IPS-18c (cell line): ENCODE measurements around the gene TMCO6.
"Not testable (repeated sequence)": the region's sequence is repeated elsewhere in the genome, so short reads cannot be mapped to it uniquely, and the experiment has no call there.

Source experiments
- H3K4me3 ChIP-seq: 2 replicates; pipeline ENCODE4 v1.7.0; 2013; ENCODE audit warnings: low read depth, mild to moderate bottlenecking, low read length, moderate library complexity; ENCODE audit not compliant: insufficient read depth
- H3K9me3 ChIP-seq: one replicate; pipeline ENCODE4 v1.6.1; 2013; ENCODE audit warnings: mild to moderate bottlenecking, low read length, moderate library complexity; ENCODE audit not compliant: control insufficient read depth, insufficient read depth

The TMCO6 gene

DNA sequence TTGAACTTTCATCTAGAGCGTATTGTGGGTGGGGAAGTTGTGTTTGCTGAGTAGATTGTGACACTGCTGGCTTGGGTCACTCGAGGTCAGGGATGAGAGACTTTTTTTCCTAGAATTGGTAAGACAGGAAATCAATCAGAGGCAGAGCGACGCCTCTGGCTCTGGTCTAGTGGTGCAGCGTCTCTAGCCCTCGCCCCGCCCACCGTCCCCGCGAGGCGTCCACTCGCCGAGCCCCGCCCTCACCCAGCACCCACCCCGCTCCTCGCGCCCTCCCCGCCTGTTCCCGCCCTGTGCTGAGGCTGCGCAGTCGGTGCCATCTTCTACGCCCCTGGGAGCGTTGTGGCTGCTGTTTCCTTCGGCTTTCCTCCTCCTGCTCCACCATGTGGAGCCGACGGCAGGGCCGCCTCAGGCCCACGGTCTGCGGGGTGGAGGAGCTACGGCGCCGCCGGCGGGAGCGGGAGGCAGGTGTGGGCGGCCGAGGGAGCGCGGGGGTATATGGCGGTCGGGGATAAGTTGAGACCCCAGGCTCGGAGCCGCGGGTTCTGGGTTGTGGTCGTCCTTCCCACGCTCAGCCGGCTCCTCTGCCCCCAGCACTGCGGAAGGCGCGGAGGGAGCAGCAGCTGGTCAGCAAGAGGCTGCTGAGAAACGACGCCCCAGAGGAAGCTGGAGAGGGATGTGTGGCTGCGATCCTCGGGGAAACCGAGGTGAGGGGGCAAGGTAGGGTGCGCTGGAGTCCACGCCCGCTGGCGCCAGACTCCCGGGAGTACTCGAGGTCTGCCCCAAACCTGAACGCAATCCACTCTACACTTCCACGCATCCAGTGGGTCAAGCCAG is at the start of gene TMCO6:
TMCO6 (plus strand) TSS at position 304 of the 834 bp plus-strand sequence; CDS start at position 381, 77 bp downstream.
- H3K4me3 ChIP-seq = peak within 1 kb of the TSS; percentile 63
- no peaks in the 10 kb centered on the region for H3K9me3 ChIP-seq

DNA sequence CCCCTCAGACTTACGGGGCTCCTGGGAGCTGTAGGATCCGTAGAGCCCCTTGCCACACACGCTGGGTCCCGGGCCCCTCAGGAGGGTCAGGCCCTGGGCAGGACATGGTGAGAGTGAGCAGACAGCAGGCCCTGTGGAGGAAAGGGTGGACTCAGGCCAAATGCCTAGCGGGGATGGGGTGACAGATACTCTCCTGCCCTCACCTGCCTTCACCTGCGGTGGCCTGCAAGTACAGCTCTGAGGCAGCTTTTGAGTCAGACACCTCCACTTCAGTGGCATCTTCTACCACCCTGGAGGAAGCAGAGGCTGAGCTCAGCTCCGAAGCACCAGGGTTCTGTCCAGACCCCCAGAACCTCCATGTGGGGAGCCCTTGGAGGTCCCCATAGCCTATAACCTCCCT is 48.4 kb upstream of the TMCO6 start:
- Histone ChIP-seq H3K4me3 (no peak overlapping the region), H3K9me3 (no peaks in the 10 kb centered on the region)

DNA sequence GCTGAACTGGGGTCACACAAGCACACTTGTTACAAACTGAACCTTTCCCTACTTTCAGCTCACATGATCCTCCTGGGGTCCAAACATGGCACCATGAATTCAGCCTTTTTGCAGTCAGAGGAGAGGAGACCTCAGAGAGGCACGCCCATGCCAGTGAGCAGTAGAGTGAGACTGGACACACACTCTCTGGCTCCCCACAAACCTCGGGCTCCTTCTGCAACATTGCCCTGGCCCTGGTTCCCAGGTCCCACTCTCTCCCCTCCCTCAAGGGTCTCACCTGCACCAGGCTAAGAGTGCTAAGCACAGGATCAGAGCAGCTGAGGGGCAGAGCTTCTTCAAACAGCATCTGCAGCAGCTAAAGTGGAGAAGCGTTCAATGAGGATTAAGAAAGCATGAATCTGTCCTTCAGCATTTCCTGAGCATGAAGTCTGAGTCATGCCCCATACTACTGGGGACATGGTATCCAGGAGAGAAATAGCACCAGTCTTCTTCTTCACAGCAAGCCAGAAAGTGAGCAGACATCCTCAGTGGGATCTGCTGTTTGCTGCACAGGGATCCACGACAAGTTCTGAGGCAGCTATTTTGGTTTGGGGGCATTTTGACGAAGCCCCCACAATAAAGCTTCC is 47.4 kb upstream of the TMCO6 start:
- no peaks in the 10 kb centered on the region for H3K9me3 ChIP-seq
- no peak overlapping the region for H3K4me3 ChIP-seq

DNA sequence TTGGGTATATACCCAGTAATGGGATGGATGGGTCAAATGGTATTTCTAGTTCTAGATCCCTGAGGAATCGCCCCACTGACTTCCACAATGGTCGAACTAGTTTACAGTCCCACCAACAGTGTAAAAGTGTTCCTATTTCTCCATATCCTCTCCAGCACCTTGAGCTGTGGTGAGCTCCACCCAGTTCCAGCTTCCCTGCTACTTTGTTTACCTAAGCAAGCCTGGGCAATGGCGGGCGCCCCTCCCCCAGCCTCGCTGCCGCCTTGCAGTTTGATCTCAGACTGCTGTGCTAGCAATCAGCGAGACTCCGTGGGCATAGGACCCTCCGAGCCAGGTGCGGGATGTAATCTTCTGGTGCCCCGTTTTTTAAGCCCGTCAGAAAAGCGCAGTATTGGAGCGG is 46.2 kb upstream of the TMCO6 start:
- not testable (repeated sequence) for H3K9me3 ChIP-seq, H3K4me3 ChIP-seq

DNA sequence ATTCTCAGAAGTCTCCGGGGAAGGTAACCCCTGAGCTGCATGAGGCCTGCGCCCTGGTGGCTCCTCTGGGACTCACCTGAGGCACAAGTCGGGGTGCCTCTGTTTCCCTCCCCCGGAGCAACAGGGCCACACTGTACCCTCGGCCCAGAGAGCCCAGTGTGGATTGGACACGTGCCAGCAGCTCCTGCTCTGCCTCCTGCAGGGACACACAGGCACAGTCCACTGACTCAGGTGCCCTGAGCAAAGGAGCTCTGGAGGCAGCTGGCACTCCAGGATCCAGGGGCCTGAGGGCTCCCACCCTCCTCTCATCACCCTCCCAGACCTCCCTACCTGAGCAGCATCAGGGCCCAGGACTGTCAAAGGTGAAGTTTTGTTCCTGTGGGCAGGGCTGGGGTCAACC is 45.1 kb upstream of the TMCO6 start:
- Histone ChIP-seq H3K9me3 (no peaks in the 10 kb centered on the region), H3K4me3 (no peak overlapping the region)

DNA sequence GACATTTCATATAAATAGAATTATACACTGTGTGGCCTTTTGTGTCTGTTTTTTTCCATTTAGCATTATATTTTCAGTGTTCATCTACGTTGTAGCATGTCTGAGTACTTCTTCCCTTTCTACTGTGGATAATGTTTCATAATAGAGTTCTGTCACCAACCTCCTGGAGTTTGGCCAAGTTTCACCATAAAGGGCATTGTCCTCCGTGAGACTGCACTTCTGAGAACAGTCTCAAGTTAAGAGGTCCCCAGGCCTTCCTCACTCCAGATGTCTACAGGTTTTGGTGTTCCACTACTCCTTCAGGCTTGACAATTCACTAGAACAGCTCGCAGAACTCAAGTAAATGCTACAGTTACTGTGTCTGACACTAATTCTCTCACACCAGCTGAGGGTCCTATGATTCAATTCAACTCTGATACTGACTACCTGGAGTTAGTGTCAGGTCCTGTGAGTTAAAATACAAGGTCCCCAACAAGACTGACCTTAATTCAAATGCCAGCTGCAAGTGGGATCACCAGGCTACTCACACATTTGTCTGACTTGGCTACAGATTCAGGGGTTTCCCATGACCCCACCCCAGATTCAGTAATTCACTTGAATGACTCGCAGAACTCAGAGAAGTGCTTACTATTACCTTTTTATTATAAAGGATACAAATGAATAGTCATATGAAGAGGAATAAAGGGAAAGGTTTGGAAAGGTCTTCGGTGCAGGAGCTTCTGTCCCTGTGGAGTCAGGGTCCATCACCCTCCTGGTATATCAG is 43.5 kb upstream of the TMCO6 start:
- no peaks in the 10 kb centered on the region for H3K9me3 ChIP-seq
- no peak overlapping the region for H3K4me3 ChIP-seq

DNA sequence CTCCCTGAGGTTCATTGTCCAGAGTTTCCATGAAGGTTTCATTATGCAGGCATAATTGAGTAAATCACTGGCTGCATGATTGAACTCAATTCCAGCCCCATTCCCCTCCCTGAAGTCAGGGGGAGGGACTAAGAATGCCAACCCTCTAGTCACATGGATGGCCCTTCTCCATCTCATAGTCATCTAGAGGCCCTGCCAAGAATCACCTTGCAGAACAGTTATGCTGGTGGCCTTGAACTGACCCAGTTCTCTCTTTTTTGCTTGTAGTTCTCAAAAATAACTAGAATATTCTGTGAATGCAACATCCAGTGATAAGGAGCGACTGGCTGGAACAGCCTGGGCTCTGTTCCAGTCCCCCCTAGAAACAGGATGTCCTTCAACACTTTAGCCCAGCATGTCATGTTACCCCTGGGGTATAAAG is 42.9 kb upstream of the TMCO6 start:
- H3K9me3 ChIP-seq = no peaks in the 10 kb centered on the region

DNA sequence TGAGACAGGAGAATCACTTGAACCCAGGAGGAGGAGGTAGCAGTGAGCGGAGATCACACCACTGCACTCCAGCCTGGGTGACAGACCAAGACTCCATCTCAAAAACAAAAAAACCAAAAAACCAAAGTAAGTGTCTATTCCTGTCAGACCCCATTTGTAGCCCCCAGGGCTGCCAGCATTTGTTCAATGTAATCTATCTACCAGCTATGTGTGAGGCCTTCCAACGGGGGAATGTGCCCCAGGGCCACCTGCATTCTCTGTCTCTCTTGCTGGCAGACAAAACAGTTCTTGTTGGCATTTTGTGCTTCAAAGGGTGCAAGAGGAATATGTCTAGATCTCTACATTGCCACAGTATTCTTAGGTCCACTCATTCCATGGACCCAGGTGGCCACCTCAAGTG is 40.4 kb upstream of the TMCO6 start:
- Histone ChIP-seq H3K4me3 (no peak overlapping the region), H3K9me3 (no peaks in the 10 kb centered on the region)

More for the DNA sequence above, 42.9 kb upstream of the TMCO6 start:
- no peak overlapping the region for H3K4me3 ChIP-seq

DNA sequence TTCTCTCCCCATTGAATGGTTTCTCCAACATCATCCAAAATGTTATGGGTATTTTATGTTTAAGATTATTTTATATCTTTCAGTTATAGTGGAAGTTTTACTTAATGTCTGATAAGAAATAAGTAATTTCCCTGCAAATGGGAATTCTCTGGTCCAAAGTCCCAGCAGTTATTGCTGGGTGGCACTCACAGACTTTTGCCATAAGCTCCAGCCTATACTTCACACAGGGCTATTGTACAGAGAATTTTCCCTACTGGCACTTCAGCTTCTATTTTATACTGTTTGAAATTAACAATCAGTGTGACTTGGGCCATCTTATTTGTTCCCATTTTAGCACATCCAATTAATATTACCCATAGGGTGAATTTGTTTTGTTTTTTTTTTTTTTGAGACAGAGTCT is 39.2 kb upstream of the TMCO6 start:
- Histone ChIP-seq H3K4me3 (no peak overlapping the region), H3K9me3 (no peaks in the 10 kb centered on the region)

DNA sequence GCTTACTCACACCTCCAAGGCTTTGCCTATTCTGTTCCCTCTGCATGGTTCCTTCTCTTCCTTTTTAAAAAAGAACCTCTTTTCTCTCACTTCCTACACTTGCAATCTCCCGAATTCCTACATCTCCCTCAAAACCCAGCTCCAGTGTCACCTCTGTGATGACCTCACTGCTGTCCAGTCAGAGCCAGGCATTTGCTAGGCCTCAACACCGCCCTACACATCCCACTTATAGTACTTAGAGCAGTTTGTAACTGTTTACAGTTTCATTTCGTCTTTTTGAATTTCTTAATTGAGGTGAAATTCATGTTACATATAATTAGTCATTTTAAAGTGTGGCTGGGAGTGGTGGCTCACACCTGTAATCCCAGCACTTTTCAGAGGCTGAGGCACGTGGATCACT is 37.1 kb upstream of the TMCO6 start:
- no peaks in the 10 kb centered on the region for H3K9me3 ChIP-seq
- H3K4me3 ChIP-seq = no peak overlapping the region

DNA sequence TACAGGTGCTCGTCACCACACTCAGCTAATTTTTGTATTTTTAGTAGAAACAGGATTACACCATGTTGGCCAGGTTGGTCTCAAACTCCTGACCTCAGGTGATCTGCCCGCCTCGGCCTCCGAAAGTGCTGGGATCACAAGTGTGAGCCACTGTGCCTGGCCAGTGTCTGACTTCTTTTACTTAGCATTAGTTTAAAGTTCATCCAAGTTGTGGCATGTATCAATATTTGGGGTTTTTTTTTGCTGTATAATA is 35.9 kb upstream of the TMCO6 start:
- not testable (repeated sequence) for H3K9me3 ChIP-seq, H3K4me3 ChIP-seq

DNA sequence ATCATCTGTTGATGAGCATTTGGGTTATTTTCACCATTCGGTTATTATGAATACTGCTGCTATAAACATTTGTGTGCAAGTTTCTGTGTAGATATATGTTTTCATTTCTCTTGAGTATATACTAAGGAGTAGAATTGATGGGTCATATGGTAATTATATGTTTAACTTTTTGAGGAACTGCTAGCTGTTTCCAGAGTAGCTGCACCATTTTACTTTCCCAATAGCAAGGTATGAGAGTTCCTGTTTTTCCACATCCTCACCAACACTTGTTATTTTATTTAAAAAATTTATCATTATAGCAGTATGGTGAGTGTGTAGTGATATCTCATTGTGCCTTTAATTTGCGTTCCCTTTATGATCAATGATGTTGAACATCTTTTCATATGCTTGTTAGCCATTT is 35.5 kb upstream of the TMCO6 start:
- no peak overlapping the region for H3K4me3 ChIP-seq
- H3K9me3 ChIP-seq = no peaks in the 10 kb centered on the region

DNA sequence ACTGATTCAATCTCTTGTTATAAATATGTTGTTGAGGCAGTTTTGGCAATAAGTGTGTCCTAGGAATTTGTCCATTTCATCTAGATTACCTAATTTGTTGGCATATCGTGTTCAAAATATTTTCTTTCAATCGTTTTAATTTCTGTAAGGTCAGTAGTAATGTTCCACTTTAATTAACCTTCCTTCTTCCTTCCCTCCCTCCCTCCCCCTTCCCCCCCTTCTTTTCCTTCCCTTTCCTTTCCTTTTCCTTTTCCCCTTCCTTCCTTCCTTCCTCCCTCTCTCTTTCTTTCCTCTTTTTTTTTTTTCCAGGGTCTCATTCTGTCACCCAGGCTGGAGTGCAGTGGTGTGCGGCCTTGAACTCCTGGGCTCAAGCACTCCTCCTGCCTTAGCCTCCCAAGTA is 33.4 kb upstream of the TMCO6 start:
- no peaks in the 10 kb centered on the region for H3K9me3 ChIP-seq
- H3K4me3 ChIP-seq = no peak overlapping the region

DNA sequence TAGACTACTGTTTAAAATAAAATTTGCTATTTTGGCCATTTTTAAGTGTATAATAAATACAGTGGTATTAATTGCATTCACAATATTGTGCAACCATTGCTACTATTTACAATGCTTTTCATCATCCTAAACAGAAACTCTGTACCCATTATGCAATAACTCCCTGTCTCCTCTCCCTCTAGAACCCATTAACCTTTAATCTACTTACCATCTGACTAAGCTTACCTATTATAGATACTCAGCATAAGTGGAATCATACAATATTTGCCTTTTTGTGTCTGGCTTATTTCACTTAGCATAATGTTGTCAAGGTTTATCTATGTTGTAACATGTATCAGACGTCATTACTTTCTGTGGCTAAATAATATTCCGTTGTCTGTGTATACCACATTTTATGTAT is 32.2 kb upstream of the TMCO6 start:
- Histone ChIP-seq H3K9me3 (no peaks in the 10 kb centered on the region), H3K4me3 (no peak overlapping the region)

DNA sequence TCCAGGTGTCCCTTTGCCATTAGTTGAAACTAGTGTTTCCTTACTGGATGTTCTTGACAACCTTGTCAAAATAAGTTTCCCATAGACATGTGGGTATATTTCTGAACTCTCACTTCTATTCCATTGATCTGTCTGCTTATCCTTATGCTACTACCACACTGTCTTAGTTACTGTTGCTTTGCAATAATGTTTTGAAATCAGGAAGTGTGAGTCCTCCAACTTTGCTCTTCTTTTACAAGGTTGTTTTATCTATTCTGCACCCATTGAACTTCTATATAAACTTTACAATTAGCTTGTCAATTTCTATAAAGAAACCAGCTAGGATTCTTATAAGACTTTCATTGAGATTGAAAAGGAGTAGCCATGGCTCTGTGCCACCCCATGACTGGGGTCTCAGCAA is 30.5 kb upstream of the TMCO6 start:
- no peaks in the 10 kb centered on the region for H3K9me3 ChIP-seq
- H3K4me3 ChIP-seq = no peak overlapping the region

DNA sequence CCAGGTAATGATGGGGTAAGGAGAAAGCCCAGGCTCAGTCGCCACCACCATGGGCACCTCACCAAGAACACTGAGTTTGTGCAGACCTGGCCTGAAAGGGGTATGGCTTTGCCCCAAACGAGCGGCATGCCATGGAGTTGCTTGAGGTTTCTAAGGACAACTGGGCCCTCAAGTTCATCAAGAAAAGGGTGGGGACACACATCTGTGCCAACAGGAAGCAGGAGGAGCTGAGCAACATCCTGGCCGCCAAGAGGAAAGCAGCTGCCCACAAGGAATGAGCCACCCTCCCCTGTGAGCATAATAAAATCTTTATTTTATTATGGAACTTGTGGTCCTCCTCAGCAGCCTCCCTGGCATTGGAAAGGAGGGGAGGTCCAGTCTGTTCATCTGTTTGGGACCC is 30.1 kb upstream of the TMCO6 start:
- H3K9me3 ChIP-seq = no peaks in the 10 kb centered on the region
- H3K4me3 ChIP-seq = no peak overlapping the region

DNA sequence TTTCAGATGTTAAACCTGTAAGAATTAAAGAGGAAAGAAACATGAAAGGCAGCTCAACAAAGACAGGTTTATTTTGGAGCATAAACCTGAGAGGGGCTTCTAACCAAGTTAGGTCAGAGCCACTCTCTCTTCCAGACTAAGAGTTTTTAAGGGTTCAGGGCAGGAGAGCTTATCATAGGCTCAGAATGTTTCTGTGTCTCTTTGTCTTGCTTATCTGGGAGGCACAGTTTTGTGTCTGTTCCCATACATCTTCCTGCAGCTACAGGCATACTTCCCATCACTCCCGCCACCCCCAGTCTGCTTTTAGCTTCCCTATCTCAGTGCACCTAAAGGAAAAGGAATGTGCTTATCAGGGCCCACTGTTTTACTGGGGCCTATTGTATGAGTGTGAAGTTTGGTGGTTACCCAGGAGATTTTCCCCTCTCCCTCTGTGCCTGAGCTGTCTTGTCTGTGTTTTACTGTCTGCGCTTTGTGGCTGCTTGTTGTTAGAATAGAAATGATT is 28.2 kb upstream of the TMCO6 start:
- no peak overlapping the region for H3K4me3 ChIP-seq

DNA sequence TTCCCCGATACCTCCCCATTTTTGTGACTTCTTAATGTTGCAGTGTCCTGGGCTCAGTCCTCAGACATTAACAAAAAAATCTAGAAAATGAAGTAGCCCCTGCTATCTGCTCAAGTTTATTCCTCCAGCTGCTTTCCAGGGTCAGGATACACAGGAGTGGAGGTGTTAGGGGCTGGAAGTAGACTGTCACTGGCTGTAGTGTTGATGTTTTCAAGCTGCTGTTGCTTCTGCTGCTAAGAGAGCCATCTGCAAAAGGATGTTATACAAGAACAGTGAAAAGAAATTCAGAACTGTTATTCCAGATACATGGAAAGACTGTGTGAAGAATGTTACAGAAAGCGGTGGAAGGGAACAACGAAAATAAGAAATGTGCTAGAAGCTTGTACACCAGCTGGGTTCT is 16.9 kb upstream of the TMCO6 start:
- Histone ChIP-seq H3K4me3 (no peak overlapping the region), H3K9me3 (no peaks in the 10 kb centered on the region)

More for the DNA sequence above, 28.2 kb upstream of the TMCO6 start:
- no peaks in the 10 kb centered on the region for H3K9me3 ChIP-seq
